Endometrial microvascular endothelial cells (primary cell): ENCODE data around the gene PSG7. TPM values are rescaled to one million over a fixed set of nuclear protein-coding genes. Genes with fewer than 3 reads are reported as not detected.
"Not testable (repeated sequence)": the region's sequence is repeated elsewhere in the genome, so short reads cannot be mapped to it uniquely, and the experiment has no call there.

Source experiments
- in situ Hi-C: cut with HindIII; loops from 2 replicates; pipeline ENCODE4 v1.10.0; 2017; ENCODE audit warnings: low sequenced_read_pairs, low pct_unique_long_range_greater_than_20kb; ENCODE audit errors: inconsistent ontology term
- total RNA-seq: library from RNA; depleted of rRNA; stranded (reverse); fragments of >200 nt; gene quantifications from one replicate; pipeline ENCODE4 v1.2.3, GENCODE V29; 2015; ENCODE audit errors: inconsistent ontology term

The PSG7 gene
- not detected for total RNA-seq

GRCh38 chr19:42937107-42937506 is at the start of gene PSG7:
TSS of gene PSG7 (minus strand) at chr19:42937207. CDS start at chr19:42937076, 131 bp downstream.
- in situ Hi-C loops = not testable (repeated sequence)

- in situ Hi-C loops = no loop called here
These were observed 48.6 kb upstream of the PSG7 start for GRCh38 chr19:42985588-42985987.

GRCh38 chr19:42982111-42982510 is 45.1 kb upstream of the PSG7 start:
- in situ Hi-C loops = not testable (repeated sequence)

GRCh38 chr19:42971451-42971850 is 34.4 kb upstream of the PSG7 start:
- in situ Hi-C loops = not testable (repeated sequence)

- in situ Hi-C loops = no loop called here
These were observed 28.2 kb upstream of the PSG7 start for GRCh38 chr19:42965176-42965575.

- in situ Hi-C loops = no loop called here
These were observed 24.1 kb upstream of the PSG7 start for GRCh38 chr19:42961119-42961518.

GRCh38 chr19:42952126-42952525 is 15.1 kb upstream of the PSG7 start:
- in situ Hi-C loops = not testable (repeated sequence)

GRCh38 chr19:42951476-42951875 is 14.5 kb upstream of the PSG7 start:
- in situ Hi-C loops = not testable (repeated sequence)

GRCh38 chr19:42942187-42942789 is 5.3 kb upstream of the PSG7 start:
- in situ Hi-C loops = no loop called here

- in situ Hi-C loops = not testable (repeated sequence)
These were observed 2.3 kb downstream of the PSG7 start for GRCh38 chr19:42934726-42935125.

- in situ Hi-C loops = not testable (repeated sequence)
These were observed 2.8 kb downstream of the PSG7 start for GRCh38 chr19:42934183-42934582.

GRCh38 chr19:42933412-42933811 is 3.6 kb downstream of the PSG7 start:
- in situ Hi-C loops = not testable (repeated sequence)

GRCh38 chr19:42932485-42933101 is 4.4 kb downstream of the PSG7 start:
- in situ Hi-C loops = not testable (repeated sequence)

- in situ Hi-C loops = not testable (repeated sequence)
These were observed 6.8 kb downstream of the PSG7 start for GRCh38 chr19:42930214-42930613.

- in situ Hi-C loops = no loop called here
These were observed 8.1 kb downstream of the PSG7 start for GRCh38 chr19:42928896-42929295.

GRCh38 chr19:42926781-42927180 is 10.2 kb downstream of the PSG7 start:
- in situ Hi-C loops = no loop called here

GRCh38 chr19:42923106-42923505 is 13.9 kb downstream of the PSG7 start:
- in situ Hi-C loops = not testable (repeated sequence)

GRCh38 chr19:42920971-42921370 is 16.0 kb downstream of the PSG7 start:
- in situ Hi-C loops = not testable (repeated sequence)

GRCh38 chr19:42919757-42920079 is 17.3 kb downstream of the PSG7 start:
- in situ Hi-C loops = no loop called here

- in situ Hi-C loops = not testable (repeated sequence)
These were observed 17.8 kb downstream of the PSG7 start for GRCh38 chr19:42919070-42919756.
